Body of pancreas (tissue), 4 donors: ENCODE results near the gene RPRD1B. TPM values are rescaled to one million over a fixed set of nuclear protein-coding genes. Genes with fewer than 3 reads are reported as not detected.

Experiments used
- ATAC-seq: fragments of 150-250 bp; one replicate; pipeline ENCODE4 v1.9.1; 2016
- DNase-seq, 4 donors: peaks; one replicate each; pipeline ENCODE4 v3.0.0-alpha.2; 2019
- H3K27ac ChIP-seq, 4 donors: fragments of 200-600 bp; sonication (generic); 1 replicate in 3 of 4; 2 replicates in 1 of 4; pipeline versions ENCODE4 v1.5.1 to v1.6.1; 2016 to 2019; ENCODE audit warnings: mild to moderate bottlenecking in 1 of 4, mixed read lengths in 1 of 4, moderate library complexity in 1 of 4
- H3K27me3 ChIP-seq, 2 donors: fragments of 200-600 bp; sonication (generic); one replicate each; pipeline ENCODE4 v1.6.0; 2016; ENCODE audit warnings: mild to moderate bottlenecking in 1 of 2
- H3K36me3 ChIP-seq, 2 donors: fragments of 200-600 bp; sonication (generic); replicated peaks in 1 of 2; 2 replicates each; pipeline ENCODE4 v1.5.1; 2016; ENCODE audit warnings: low read depth in 2 of 2; ENCODE audit not compliant: insufficient read depth in 1 of 2
- H3K4me1 ChIP-seq: fragments of 200-600 bp; sonication (generic); one replicate; pipeline ENCODE4 v1.6.0; 2016
- H3K4me3 ChIP-seq, 2 donors: fragments of 200-600 bp; sonication (generic); 1 replicate in 1 of 2; 2 replicates in 1 of 2; pipeline ENCODE4 v1.5.1; 2016 to 2019
- H3K9me3 ChIP-seq, 3 donors: fragments of 200-600 bp; sonication (generic); 1 replicate in 2 of 3; 2 replicates in 1 of 3; pipeline ENCODE4 v1.5.1; 2016
- CTCF ChIP-seq, 7 experiments: fragments of 450-650 bp in 4 of 7; fragments of 200-600 bp in 3 of 7; sonication (generic) in 3 of 7; IDR thresholded peaks; one replicate each; pipeline ENCODE4 v1.5.1; 2016 to 2019; ENCODE audit warnings: antibody characterized with exemption in 7 of 7
- POLR2A ChIP-seq, 3 donors: fragments of 450-650 bp; IDR thresholded peaks; one replicate each; pipeline ENCODE4 v1.6.1; 2016; ENCODE audit warnings: antibody characterized with exemption in 3 of 3, mild to moderate bottlenecking in 2 of 3
- WGBS, 2 donors: methylation state at CpG; one replicate each; pipeline ENCODE4 v1.1.5; 2017; 5-methylcytosine and 5-hydroxymethylcytosine counted together
- intact Hi-C: fragments of 100-400 bp; cut with DNase I; formaldehyde crosslinking; loops from one replicate; pipeline ENCODE4 v1.15.1; 2023
- total RNA-seq, 2 donors: library from RNA; depleted of rRNA; stranded (reverse); fragments of >200 nt; gene quantifications; one replicate each; pipeline ENCODE4 v1.1.0, GENCODE V29; 2016

Gene RPRD1B
- total RNA-seq, 2 donors from 2014 or later = 8.8 to 12.5 TPM

- 81% methylated on average over 2 of the region's 2 CpGs for WGBS, 2 donors
- DNase-seq (no peak), ATAC-seq (no peak)
- Histone ChIP-seq H3K4me3 (no peak overlapping the region), H3K4me1 (no peaks in the 10 kb centered on the region), H3K27me3 (no peaks in the 10 kb centered on the region), H3K27ac (no peak overlapping the region), H3K36me3 (peaks cover 9 to 10% of the 10 kb centered on the region in 2 donors), H3K9me3 (no peaks in the 10 kb centered on the region)
- intact Hi-C loops = no loop called here
- TF ChIP-seq POLR2A (IDR thresholded peaks at IDR 0.05) (no peak), CTCF (IDR thresholded peaks at IDR 0.05) (no peak)
Measured at GRCh38 chr20:38013887-38014286, 19.7 kb upstream of the RPRD1B start.

GRCh38 chr20:38017959-38018358 lies 15.6 kb upstream of the RPRD1B start:
- no peak for DNase-seq
- Histone ChIP-seq H3K9me3 (no peaks in the 10 kb centered on the region), H3K4me3 (no peak overlapping the region), H3K36me3 (peaks cover 5 to 7% of the 10 kb centered on the region in 2 donors), H3K27ac (no peak overlapping the region), H3K27me3 (no peaks in the 10 kb centered on the region), H3K4me1 (peaks cover 2% of the 10 kb centered on the region)
- intact Hi-C loops = no loop called here
- TF ChIP-seq CTCF (IDR thresholded peaks at IDR 0.05) (no peak), POLR2A (IDR thresholded peaks at IDR 0.05) (no peak)
- no peak for ATAC-seq
- WGBS, 2 donors = 100% methylated on average over 1 of the region's 1 CpG

GRCh38 chr20:38018385-38018784 lies 15.2 kb upstream of the RPRD1B start:
- no peak for TF ChIP-seq POLR2A (IDR thresholded peaks at IDR 0.05)
- Histone ChIP-seq H3K4me3 (no peak overlapping the region), H3K36me3 (peaks cover 5 to 7% of the 10 kb centered on the region in 2 donors), H3K27ac (no peak overlapping the region), H3K4me1 (peaks cover 6% of the 10 kb centered on the region), H3K9me3 (no peaks in the 10 kb centered on the region), H3K27me3 (no peaks in the 10 kb centered on the region)
- intact Hi-C loops = no loop called here
- DNase-seq (no peak), ATAC-seq (no peak)
- 95 to 99% methylated on average over 2 of the region's 2 CpGs for WGBS, 2 donors

- Histone ChIP-seq H3K4me1 (peaks cover 23% of the 10 kb centered on the region), H3K36me3 (peaks cover 5 to 7% of the 10 kb centered on the region in 2 donors), H3K27me3 (no peaks in the 10 kb centered on the region), H3K4me3 (no peak overlapping the region), H3K27ac (no peak overlapping the region), H3K9me3 (no peaks in the 10 kb centered on the region)
- intact Hi-C loops = no loop called here
- ATAC-seq = no peak
- WGBS, 2 donors = 77 to 82% methylated on average over 2 of the region's 2 CpGs
- no peak for TF ChIP-seq CTCF (IDR thresholded peaks at IDR 0.05)
- no peak for TF ChIP-seq POLR2A (IDR thresholded peaks at IDR 0.05)
- no peak for DNase-seq
Measured at GRCh38 chr20:38021087-38021772, 12.3 kb upstream of the RPRD1B start.

GRCh38 chr20:38023181-38024001 lies 10.2 kb upstream of the RPRD1B start:
- DNase-seq (no peak), ATAC-seq (no peak)
- Histone ChIP-seq H3K9me3 (no peaks in the 10 kb centered on the region), H3K4me3 (no peak overlapping the region), H3K27ac (peak overlapping the region in 1 of 4 donors; percentile 7), H3K4me1 (peaks cover 23% of the 10 kb centered on the region), H3K27me3 (no peaks in the 10 kb centered on the region), H3K36me3 (no peaks in the 10 kb centered on the region)
- WGBS, 2 donors = 40 to 46% methylated on average over 5 of the region's 5 CpGs
- intact Hi-C loops = no loop called here
- TF ChIP-seq POLR2A (IDR thresholded peaks at IDR 0.05) = no peak
- no peak for TF ChIP-seq CTCF (IDR thresholded peaks at IDR 0.05)
